IPS-18c (cell line): ENCODE data around the gene RBM5.
"Not testable (repeated sequence)": the region's sequence is repeated elsewhere in the genome, so short reads cannot be mapped to it uniquely, and the experiment has no call there.

Experiments used
- H3K4me3 ChIP-seq: 2 replicates; pipeline ENCODE4 v1.7.0; 2013; ENCODE audit warnings: low read depth, mild to moderate bottlenecking, low read length, moderate library complexity; ENCODE audit not compliant: insufficient read depth
- H3K9me3 ChIP-seq: one replicate; pipeline ENCODE4 v1.6.1; 2013; ENCODE audit warnings: mild to moderate bottlenecking, low read length, moderate library complexity; ENCODE audit not compliant: control insufficient read depth, insufficient read depth

The RBM5 gene

GRCh38 chr3:50088725-50089608 is at the start of gene RBM5:
TSS of gene RBM5 (plus strand) at chr3:50088919. CDS start at chr3:50090435, 1,516 bp downstream.
- peaks cover 2% of the 10 kb centered on the region for H3K9me3 ChIP-seq
- H3K4me3 ChIP-seq: peak within 1 kb of the TSS; percentile 91

- H3K9me3 ChIP-seq: no peaks in the 10 kb centered on the region
- no peak overlapping the region for H3K4me3 ChIP-seq
Measured at GRCh38 chr3:50044976-50045375, 43.7 kb upstream of the RBM5 start.

GRCh38 chr3:50047426-50047825 is 41.3 kb upstream of the RBM5 start:
- H3K9me3 ChIP-seq: no peaks in the 10 kb centered on the region
- no peak overlapping the region for H3K4me3 ChIP-seq

- no peak overlapping the region for H3K4me3 ChIP-seq
Measured at GRCh38 chr3:50050361-50050760, 38.4 kb upstream of the RBM5 start.

GRCh38 chr3:50057756-50058155 is 31.0 kb upstream of the RBM5 start:
- H3K4me3 ChIP-seq: no peak overlapping the region
- H3K9me3 ChIP-seq: no peaks in the 10 kb centered on the region

More at GRCh38 chr3:50050361-50050760, 38.4 kb upstream of the RBM5 start:
- H3K9me3 ChIP-seq: no peaks in the 10 kb centered on the region

- no peaks in the 10 kb centered on the region for H3K9me3 ChIP-seq
Measured at GRCh38 chr3:50068134-50068533, 20.6 kb upstream of the RBM5 start.

GRCh38 chr3:50078091-50078490 is 10.6 kb upstream of the RBM5 start:
- H3K9me3 ChIP-seq: no peaks in the 10 kb centered on the region
- H3K4me3 ChIP-seq: no peak overlapping the region

More at GRCh38 chr3:50068134-50068533, 20.6 kb upstream of the RBM5 start:
- no peak overlapping the region for H3K4me3 ChIP-seq

- no peaks in the 10 kb centered on the region for H3K9me3 ChIP-seq
- H3K4me3 ChIP-seq: no peak overlapping the region
Measured at GRCh38 chr3:50078622-50079021, 10.1 kb upstream of the RBM5 start.

GRCh38 chr3:50084951-50085350 is 3.8 kb upstream of the RBM5 start:
- not testable (repeated sequence) for H3K4me3 ChIP-seq, H3K9me3 ChIP-seq

GRCh38 chr3:50089609-50089945 is 858 bp downstream of the RBM5 start:
- Histone ChIP-seq H3K4me3 (peak overlapping the region; percentile 91), H3K9me3 (peaks cover 2% of the 10 kb centered on the region)

GRCh38 chr3:50090984-50091383 is 2.3 kb downstream of the RBM5 start:
- Histone ChIP-seq H3K4me3 (no peak overlapping the region), H3K9me3 (no peaks in the 10 kb centered on the region)

GRCh38 chr3:50095352-50095998 is 6.8 kb downstream of the RBM5 start:
- Histone ChIP-seq H3K4me3 (no peak overlapping the region), H3K9me3 (no peaks in the 10 kb centered on the region)

GRCh38 chr3:50100386-50100785 is 11.7 kb downstream of the RBM5 start:
- Histone ChIP-seq H3K4me3 (no peak overlapping the region), H3K9me3 (no peaks in the 10 kb centered on the region)

- no peak overlapping the region for H3K4me3 ChIP-seq
- H3K9me3 ChIP-seq: no peaks in the 10 kb centered on the region
Measured at GRCh38 chr3:50100956-50101845, 12.5 kb downstream of the RBM5 start.

- Histone ChIP-seq H3K9me3 (no peaks in the 10 kb centered on the region), H3K4me3 (no peak overlapping the region)
Measured at GRCh38 chr3:50102558-50102957, 13.8 kb downstream of the RBM5 start.

GRCh38 chr3:50111757-50112156 is 23.0 kb downstream of the RBM5 start:
- no peaks in the 10 kb centered on the region for H3K9me3 ChIP-seq
- no peak overlapping the region for H3K4me3 ChIP-seq

- no peaks in the 10 kb centered on the region for H3K9me3 ChIP-seq
- H3K4me3 ChIP-seq: no peak overlapping the region
Measured at GRCh38 chr3:50112462-50112861, 23.7 kb downstream of the RBM5 start.
